ENCODE measurements around the gene SEC11A.

Gene SEC11A

GRCh38 chr15:84685304-84685703 lies 30.6 kb downstream of the SEC11A start:
- TF ChIP-seq CREB1 (IDR thresholded peaks at IDR 0.05; ENCODE audit: low read depth) (no peak), TCF12 (IDR thresholded peaks at IDR 0.05; ENCODE audit: low read depth) (no peak), NFIC (IDR thresholded peaks at IDR 0.05) (no peak), REST (IDR thresholded peaks at IDR 0.05; ENCODE audit: low read depth) (no peak), USF1 (IDR thresholded peaks at IDR 0.05) (no peak), CEBPB (IDR thresholded peaks at IDR 0.05) (no peak), TEAD4 (IDR thresholded peaks at IDR 0.05) (no peak), ZBTB7A (IDR thresholded peaks at IDR 0.05; ENCODE audit: low read depth) (no peak), RAD21 (IDR thresholded peaks at IDR 0.05; ENCODE audit: low read depth) (no peak)

- TF ChIP-seq ZBTB7A (IDR thresholded peaks at IDR 0.05; ENCODE audit: low read depth) (no peak), EGR1 (IDR thresholded peaks at IDR 0.05) (no peak), MAX (IDR thresholded peaks at IDR 0.05) (no peak), RAD21 (IDR thresholded peaks at IDR 0.05; ENCODE audit: low read depth) (no peak), REST (IDR thresholded peaks at IDR 0.05; ENCODE audit: low read depth) (no peak), CEBPB (IDR thresholded peaks at IDR 0.05) (no peak)
These were observed 31.8 kb downstream of the SEC11A start for GRCh38 chr15:84684092-84684491.

- TF ChIP-seq CREB1 (IDR thresholded peaks at IDR 0.05; ENCODE audit: low read depth): no peak
- TF ChIP-seq CEBPB (IDR thresholded peaks at IDR 0.05): peak; percentile 66; the same call in 1 of the 2 replicates
These were observed 34.1 kb downstream of the SEC11A start for GRCh38 chr15:84681831-84682230.

GRCh38 chr15:84671211-84671610 lies 44.7 kb downstream of the SEC11A start:
- no peak for TF ChIP-seq TEAD4 (IDR thresholded peaks at IDR 0.05)
- TF ChIP-seq NFIC (IDR thresholded peaks at IDR 0.05): no peak
- no peak for TF ChIP-seq CREB1 (IDR thresholded peaks at IDR 0.05; ENCODE audit: low read depth)
- TF ChIP-seq TCF12 (IDR thresholded peaks at IDR 0.05; ENCODE audit: low read depth): no peak
- TF ChIP-seq FOXM1 (IDR thresholded peaks at IDR 0.05; ENCODE audit: borderline replicate concordance, low read depth): no peak
- TF ChIP-seq TAF1 (IDR thresholded peaks at IDR 0.05; ENCODE audit: low read depth): no peak
- TF ChIP-seq ZBTB7A (IDR thresholded peaks at IDR 0.05; ENCODE audit: low read depth): no peak

GRCh38 chr15:84669726-84670125 lies 46.2 kb downstream of the SEC11A start:
- TF ChIP-seq USF1 (IDR thresholded peaks at IDR 0.05): no peak
- no peak for TF ChIP-seq EP300 (IDR thresholded peaks at IDR 0.05; ENCODE audit: borderline replicate concordance)
- no peak for TF ChIP-seq CREB1 (IDR thresholded peaks at IDR 0.05; ENCODE audit: low read depth)
- TF ChIP-seq ZBTB7A (IDR thresholded peaks at IDR 0.05; ENCODE audit: low read depth): no peak
- no peak for TF ChIP-seq EGR1 (IDR thresholded peaks at IDR 0.05)
- no peak for TF ChIP-seq TEAD4 (IDR thresholded peaks at IDR 0.05)
- no peak for TF ChIP-seq MAX (IDR thresholded peaks at IDR 0.05)
- no peak for TF ChIP-seq TCF12 (IDR thresholded peaks at IDR 0.05; ENCODE audit: low read depth)
- no peak for TF ChIP-seq RAD21 (IDR thresholded peaks at IDR 0.05; ENCODE audit: low read depth)
- TF ChIP-seq CEBPB (IDR thresholded peaks at IDR 0.05): no peak
- no peak for TF ChIP-seq FOXM1 (IDR thresholded peaks at IDR 0.05; ENCODE audit: borderline replicate concordance, low read depth)
- TF ChIP-seq REST (IDR thresholded peaks at IDR 0.05; ENCODE audit: low read depth): no peak
- no peak for TF ChIP-seq YY1 (IDR thresholded peaks at IDR 0.05; ENCODE audit: low read depth)
- TF ChIP-seq TAF1 (IDR thresholded peaks at IDR 0.05; ENCODE audit: low read depth): no peak
- TF ChIP-seq NFIC (IDR thresholded peaks at IDR 0.05): no peak
